IMR-90 (cell line): ENCODE results near the gene DENND1A. TPM values are rescaled to one million over a fixed set of nuclear protein-coding genes. Genes with fewer than 3 reads are reported as not detected.

Source experiments
- CTCF ChIP-seq: conservative IDR thresholded peaks from 2 replicates; pipeline ENCODE4 v1.5.1; 2012; ENCODE audit warnings: mild to moderate bottlenecking, low read depth, low read length, improper control_type of control experiment
- FOS ChIP-seq: fragments of 150-350 bp; IDR thresholded peaks from 2 replicates; pipeline ENCODE4 v1.6.1; 2016; ENCODE audit warnings: low read depth, low read length
- MAFK ChIP-seq: IDR thresholded peaks from 2 replicates; pipeline ENCODE4 v1.6.1; 2012; ENCODE audit warnings: low read depth, low read length, improper control_type of control experiment
- MAZ ChIP-seq: IDR thresholded peaks from 2 replicates; pipeline ENCODE4 v1.6.1; 2012; ENCODE audit warnings: low read depth, mild to moderate bottlenecking, low read length, improper control_type of control experiment, moderate library complexity, borderline replicate concordance
- MXI1 ChIP-seq: IDR thresholded peaks from 2 replicates; pipeline ENCODE4 v1.6.1; 2012; ENCODE audit warnings: low read depth, mild to moderate bottlenecking, low read length, moderate library complexity, borderline replicate concordance
- POLR2A ChIP-seq: IDR thresholded peaks from 2 replicates; pipeline ENCODE4 v1.6.1; 2012; ENCODE audit warnings: mild to moderate bottlenecking, low read depth, low read length
- RAD21 ChIP-seq: IDR thresholded peaks from 2 replicates; pipeline ENCODE4 v1.6.1; 2012; ENCODE audit warnings: low read length, improper control_type of control experiment
- RCOR1 ChIP-seq: IDR thresholded peaks from 2 replicates; pipeline ENCODE4 v1.6.1; 2012; ENCODE audit warnings: mild to moderate bottlenecking, low read length, improper control_type of control experiment; ENCODE audit not compliant: insufficient replicate concordance
- SMC3 ChIP-seq: fragments of 150-350 bp; IDR thresholded peaks from 2 replicates; pipeline ENCODE4 v1.6.1; 2016; ENCODE audit warnings: low read depth, mild to moderate bottlenecking, antibody characterized with exemption, low read length, moderate library complexity
- polyA plus RNA-seq, 3 experiments: library from polyadenylated mRNA; depleted of rRNA; stranded (reverse); fragments of >200 nt; gene quantifications; 2 replicates each; pipeline ENCODE4 v1.2.3, GENCODE V29; 2012; ENCODE audit warnings: low replicate concordance in 1 of 3
- total RNA-seq: library from RNA; depleted of rRNA; stranded (reverse); fragments of >200 nt; gene quantifications from 2 replicates; pipeline ENCODE4 v1.2.3, GENCODE V29; 2012

DENND1A gene
- total and polyA plus RNA-seq, 2 of the 4 experiments (the other 2 are of a cell fraction): 21.4 to 27.6 TPM

GRCh38 chr9:123929870-123930831 is at the start of gene DENND1A (continued):
- TF ChIP-seq MAFK (no peak), POLR2A (peak; percentile 44; the same call in 1 of the 2 replicates), MXI1 (peak; percentile 22; the same call in 1 of the 2 replicates), FOS (no peak), RAD21 (no peak), CTCF (no peak), MAZ (peak; percentile 96), RCOR1 (no peak), SMC3 (no peak)
